D341Med (cell line): Measurements from ENCODE around the gene TMEM231.

Source experiments
- DNase-seq: peaks from one replicate; pipeline ENCODE4 v3.0.0; 2012; ENCODE audit warnings: low spot score

Gene TMEM231

DNA sequence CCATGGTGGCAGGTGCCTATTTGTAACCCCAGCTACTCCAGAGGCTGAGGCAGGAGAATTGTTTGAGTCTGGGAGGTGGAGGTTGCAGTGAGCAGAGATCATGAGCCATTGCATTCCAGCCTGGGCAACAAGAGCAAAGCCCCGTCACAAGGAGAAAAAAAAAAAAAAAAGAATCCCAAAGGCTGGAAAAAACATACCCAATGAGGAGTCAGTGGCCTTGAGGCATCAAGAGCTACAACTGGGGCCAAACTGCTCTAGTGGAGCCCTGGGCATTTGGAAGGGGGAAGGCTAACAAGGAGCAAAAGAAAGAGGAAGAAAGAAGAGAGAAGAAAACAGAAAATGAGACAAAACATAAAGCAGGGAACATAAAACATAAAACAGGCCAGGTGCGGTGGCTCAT is 67.7 kb downstream of the TMEM231 start:
- DNase-seq: no peak
